GM10248 (cell line): ENCODE measurements around the gene SNTG2.
A peak's percentile ranks its signal among the peaks of the same experiment; 100 is the strongest.
"Not testable (repeated sequence)": the region's sequence is repeated elsewhere in the genome, so short reads cannot be mapped to it uniquely, and the experiment has no call there.

Experiments used
- CTCF ChIA-PET: fragments of 300-600 bp; sonication (Branson Sonifier 250); formaldehyde crosslinking; extraction: SDS; loops from one replicate; lab custom pipeline; 2021; ENCODE audit warnings: antibody characterized with exemption; lab: Yijun Ruan, JAX
- POLR2A ChIA-PET: fragments of 350-650 bp; sonication (Branson Sonifier 250); formaldehyde crosslinking; extraction: SDS; loops from one replicate; lab custom pipeline; 2020; ENCODE audit warnings: antibody characterized with exemption; lab: Yijun Ruan, JAX
- DNase-seq: peaks from one replicate; pipeline ENCODE4 v3.0.0; 2012; ENCODE audit errors: extremely low spot score
- TF ChIP-seq, protein P1 (sequence below): IDR thresholded peaks from 2 replicates; pipeline ENCODE4 v1.5.1; 2012; ENCODE audit warnings: mild to moderate bottlenecking, low read depth; ENCODE audit errors: extremely low read depth, missing control alignments, control extremely low read depth

SNTG2 gene

DNA sequence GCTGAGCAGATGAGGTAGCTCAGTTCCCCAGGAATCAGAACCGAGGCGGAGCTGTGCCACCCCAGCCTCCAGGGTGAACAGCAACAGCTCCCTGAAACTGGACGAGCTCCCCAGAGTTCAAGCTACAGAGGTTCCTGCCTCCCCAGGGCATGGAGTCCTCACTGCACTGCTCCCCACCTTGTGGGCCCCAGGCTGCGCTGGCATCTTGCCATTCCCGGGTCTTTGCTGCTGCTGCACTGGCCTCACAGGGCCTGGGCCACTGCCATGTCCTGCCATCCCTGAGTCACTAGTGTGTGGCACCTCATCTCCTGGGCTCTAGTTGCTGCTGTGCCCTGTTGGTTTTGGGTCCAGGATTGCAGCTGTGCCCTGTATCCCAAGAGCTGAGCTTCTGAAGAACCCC is 166.9 kb downstream of the SNTG2 start:
- peak; percentile 4 for DNase-seq
- CTCF ChIA-PET = no interaction called here
- POLR2A ChIA-PET = no interaction called here
- TF ChIP-seq, protein P1, sequence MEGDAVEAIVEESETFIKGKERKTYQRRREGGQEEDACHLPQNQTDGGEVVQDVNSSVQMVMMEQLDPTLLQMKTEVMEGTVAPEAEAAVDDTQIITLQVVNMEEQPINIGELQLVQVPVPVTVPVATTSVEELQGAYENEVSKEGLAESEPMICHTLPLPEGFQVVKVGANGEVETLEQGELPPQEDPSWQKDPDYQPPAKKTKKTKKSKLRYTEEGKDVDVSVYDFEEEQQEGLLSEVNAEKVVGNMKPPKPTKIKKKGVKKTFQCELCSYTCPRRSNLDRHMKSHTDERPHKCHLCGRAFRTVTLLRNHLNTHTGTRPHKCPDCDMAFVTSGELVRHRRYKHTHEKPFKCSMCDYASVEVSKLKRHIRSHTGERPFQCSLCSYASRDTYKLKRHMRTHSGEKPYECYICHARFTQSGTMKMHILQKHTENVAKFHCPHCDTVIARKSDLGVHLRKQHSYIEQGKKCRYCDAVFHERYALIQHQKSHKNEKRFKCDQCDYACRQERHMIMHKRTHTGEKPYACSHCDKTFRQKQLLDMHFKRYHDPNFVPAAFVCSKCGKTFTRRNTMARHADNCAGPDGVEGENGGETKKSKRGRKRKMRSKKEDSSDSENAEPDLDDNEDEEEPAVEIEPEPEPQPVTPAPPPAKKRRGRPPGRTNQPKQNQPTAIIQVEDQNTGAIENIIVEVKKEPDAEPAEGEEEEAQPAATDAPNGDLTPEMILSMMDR = no peak

DNA sequence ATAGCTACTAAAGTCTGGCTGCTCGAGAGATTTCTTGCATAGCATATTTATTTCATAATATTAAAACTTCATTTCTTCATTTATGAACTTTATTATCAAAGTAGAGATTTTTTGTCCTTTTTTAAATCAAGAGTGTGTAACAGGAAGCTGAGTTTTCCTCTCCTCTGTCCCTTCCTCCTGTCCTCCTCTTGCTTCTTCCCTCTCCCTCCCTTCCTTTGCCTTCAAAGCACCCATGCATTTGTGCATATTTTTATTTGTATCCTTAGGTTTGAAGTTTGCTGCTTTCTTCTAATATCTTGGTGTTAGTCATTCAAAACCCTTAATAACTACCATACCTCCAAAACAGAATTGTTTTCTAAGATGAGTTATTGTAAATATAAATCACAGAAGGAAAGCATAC is 174.6 kb downstream of the SNTG2 start:
- TF ChIP-seq, protein P1 = no peak
- CTCF ChIA-PET = interaction anchor here (1.0 kb wide), 1 partner anchor 15 kb away, joined by 3 read pairs; no protein-coding TSS in a partner anchor
- no peak for DNase-seq
- POLR2A ChIA-PET = no interaction called here

DNA sequence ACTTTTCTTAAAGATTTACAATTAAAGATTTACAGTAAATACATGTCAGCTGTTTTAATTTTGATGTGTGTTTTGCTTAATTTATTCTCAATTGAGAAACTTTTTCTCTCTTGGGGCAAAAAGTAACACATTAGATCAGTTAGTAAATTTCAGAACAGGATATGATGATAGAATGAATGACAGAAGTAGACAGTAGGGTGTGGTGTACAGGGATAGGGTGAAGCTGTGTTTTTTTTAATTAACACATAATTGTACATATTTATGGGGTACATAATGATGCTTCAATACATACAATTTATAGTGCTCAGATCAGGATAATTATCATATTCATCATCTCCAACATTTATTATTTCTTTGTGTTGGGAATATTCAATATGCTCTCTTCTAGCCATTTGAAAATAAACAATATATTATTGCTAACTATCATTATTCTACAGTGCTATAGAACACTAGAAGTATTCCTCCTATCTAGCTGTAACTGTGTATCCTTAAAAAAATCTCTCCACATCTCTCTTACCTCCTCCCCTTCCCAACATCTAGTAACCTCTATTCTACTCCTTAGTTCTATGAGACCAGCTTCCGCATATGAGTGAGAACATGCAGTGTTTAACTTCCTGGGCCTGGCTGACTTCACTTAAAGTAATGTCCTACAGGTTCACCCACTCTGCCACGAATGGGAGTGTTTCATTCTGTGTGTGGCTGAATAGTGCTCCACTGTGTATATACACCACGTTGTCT is 175.2 kb downstream of the SNTG2 start:
- TF ChIP-seq, protein P1 = no peak
- DNase-seq = no peak
- ChIA-PET POLR2A (no interaction called here), CTCF (interaction anchor here (1.0 kb wide), 1 partner anchor 15 kb away, joined by 3 read pairs; no protein-coding TSS in a partner anchor)

- POLR2A ChIA-PET = no interaction called here
These were observed 179.3 kb downstream of the SNTG2 start for GRCh38 chr2:1129982-1130381.

GRCh38 chr2:1130922-1131321 is 180.3 kb downstream of the SNTG2 start:
- TF ChIP-seq, protein P1 = no peak
- ChIA-PET CTCF (interaction anchor here (1.8 kb wide), 1 partner anchor 9 kb away, joined by 5 read pairs; no protein-coding TSS in a partner anchor), POLR2A (no interaction called here)
- DNase-seq = no peak

More at GRCh38 chr2:1129982-1130381, 179.3 kb downstream of the SNTG2 start:
- DNase-seq = no peak
- CTCF ChIA-PET = no interaction called here
- TF ChIP-seq, protein P1 = no peak

DNA sequence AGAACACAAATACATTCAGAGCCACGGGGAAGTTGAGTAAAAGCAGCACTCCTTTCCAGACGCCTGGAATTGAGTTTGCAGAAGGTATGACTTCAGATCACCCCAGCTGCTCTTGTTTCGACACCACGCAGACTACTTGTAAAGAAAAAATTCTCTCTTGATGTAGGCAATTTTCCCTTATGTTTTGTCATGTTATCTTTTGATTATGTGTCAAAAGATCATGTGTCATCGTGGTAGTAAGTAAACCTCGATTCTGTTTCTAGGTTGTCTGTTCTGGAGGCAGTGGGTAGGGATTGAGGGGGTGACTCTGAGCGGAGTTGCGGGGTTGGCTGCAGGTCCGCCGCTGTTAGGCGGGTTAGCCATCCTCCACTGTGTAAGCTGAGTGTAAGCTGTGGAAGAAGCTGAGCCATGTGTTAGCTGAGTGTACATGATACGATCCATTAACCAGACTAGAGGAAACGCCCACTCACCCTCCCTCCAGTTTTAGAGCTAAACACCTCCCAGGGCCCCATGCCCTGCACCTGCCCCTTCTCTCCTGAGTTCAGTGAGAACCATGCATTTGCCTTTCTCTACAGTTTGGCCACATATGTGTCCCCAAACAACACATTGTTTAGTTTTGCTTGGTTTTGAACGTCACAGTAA is 181.8 kb downstream of the SNTG2 start:
- ChIA-PET POLR2A (no interaction called here), CTCF (no interaction called here)
- TF ChIP-seq, protein P1 = no peak
- no peak for DNase-seq

DNA sequence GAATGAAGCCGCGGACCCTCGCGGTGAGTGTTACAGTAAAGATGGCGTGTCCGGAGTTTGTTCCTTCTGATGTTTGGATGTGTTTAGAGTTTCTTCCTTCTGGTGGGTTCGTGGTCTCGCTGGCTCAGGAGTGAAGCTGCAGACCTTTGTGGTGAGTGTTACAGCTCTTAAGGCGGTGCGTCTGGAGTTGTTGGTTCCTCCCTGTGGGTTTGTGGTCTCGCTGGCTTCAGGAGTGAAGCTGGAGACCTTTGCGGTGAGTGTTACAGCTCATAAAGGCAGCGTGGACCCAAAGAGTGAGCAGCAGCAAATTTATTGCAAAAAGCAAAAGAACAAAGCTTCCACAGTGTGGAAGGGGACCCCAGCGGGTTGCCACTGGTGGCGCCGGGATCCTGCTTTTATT is 183.2 kb downstream of the SNTG2 start:
- CTCF ChIA-PET, POLR2A ChIA-PET: not testable (repeated sequence)

More for the DNA sequence above, 183.2 kb downstream of the SNTG2 start:
- not testable (repeated sequence) for DNase-seq
